HepG2 (cell line): ENCODE data around the gene SMTN. TPM values are rescaled to one million over a fixed set of nuclear protein-coding genes. Genes with fewer than 3 reads are reported as not detected.
A peak's percentile ranks its signal among the peaks of the same experiment; 100 is the strongest.

Experiments used
- ATAC-seq: fragments of 200-7000 bp; cut with Tn5 transposase; 3 replicates; pipeline ENCODE4 v1.9.1; 2020; ENCODE audit warnings: mild to moderate bottlenecking, moderate library complexity
- BruUV-seq: library from RNA; stranded (reverse); fragments of 400-500 nt; replicated peaks from 2 replicates; lab custom pipeline; 2021; lab: Mats Ljungman, UMichigan
- CTCF ChIA-PET: fragments of 300-600 bp; formaldehyde crosslinking; extraction: SDS; loops from one replicate; lab custom pipeline; 2021; ENCODE audit warnings: low total read pairs, inconsistent platforms, low intra/inter-chr PET ratio; lab: Yijun Ruan, JAX
- POLR2A ChIA-PET: fragments of 350-600 bp; sonication (Branson Sonifier 250); formaldehyde crosslinking; loops from one replicate; lab custom pipeline; 2020; ENCODE audit warnings: antibody characterized with exemption, inconsistent platforms; lab: Yijun Ruan, JAX
- DNase-seq: peaks from one replicate; pipeline ENCODE4 v3.0.0-alpha.2; 2015; ENCODE audit warnings: low spot score
- FAIRE-seq: peaks from 3 replicates; lab custom pipeline; 2011; peaks lifted over from hg19 to GRCh38; lab: Jason Lieb, UNC
- H2AFZ ChIP-seq: one replicate; pipeline ENCODE4 v1.6.1; 2011; ENCODE audit warnings: low read length, inconsistent platforms
- H3K27ac ChIP-seq: fragments of 300-600 bp; 3 replicates; pipeline ENCODE4 v1.8.0; 2011; ENCODE audit warnings: mixed run types, mild to moderate bottlenecking, mixed read lengths, low read length, inconsistent platforms; ENCODE audit not compliant: insufficient read depth; ENCODE audit errors: extremely low read length
- H3K27me3 ChIP-seq, 2 experiments: fragments of 200-600 bp in 1 of 2; 2 replicates in 1 of 2; 3 replicates in 1 of 2; pipeline versions ENCODE4 v1.6.0 to v1.8.0; 2011; ENCODE audit warnings: low read length in 2 of 2, mild to moderate bottlenecking in 2 of 2, moderate library complexity in 2 of 2, inconsistent platforms in 1 of 2; ENCODE audit not compliant: insufficient read depth in 2 of 2, control insufficient read depth in 1 of 2
- H3K36me3 ChIP-seq, 2 experiments: fragments of 200-600 bp in 1 of 2; replicated peaks in 1 of 2; 2 replicates in 1 of 2; 3 replicates in 1 of 2; pipeline versions ENCODE4 v1.5.1 to v1.8.0; 2011; ENCODE audit warnings: low read length in 2 of 2, inconsistent platforms in 1 of 2; ENCODE audit not compliant: insufficient read depth in 2 of 2, control insufficient read depth in 1 of 2
- H3K4me1 ChIP-seq: 2 replicates; pipeline ENCODE4 v1.5.1; 2012; ENCODE audit warnings: low read length, inconsistent platforms; ENCODE audit not compliant: insufficient read depth
- H3K4me2 ChIP-seq: 2 replicates; pipeline ENCODE4 v1.6.0; 2011; ENCODE audit warnings: low read depth, low read length, inconsistent platforms
- H3K4me3 ChIP-seq, 3 experiments: fragments of 200-600 bp in 1 of 3; sonication (generic), shearing (Covaris generic) in 1 of 3; replicated peaks in 1 of 3; 2 replicates each; pipeline ENCODE4 v1.5.1; 2011 to 2016; ENCODE audit warnings: low read length in 3 of 3, inconsistent platforms in 2 of 3, low read depth in 2 of 3, mild to moderate bottlenecking in 2 of 3, control low read depth in 1 of 3, mixed read lengths in 1 of 3; ENCODE audit not compliant: insufficient read depth in 1 of 3
- H3K79me2 ChIP-seq: one replicate; pipeline ENCODE4 v1.6.1; 2011; ENCODE audit warnings: low read length, inconsistent platforms; ENCODE audit not compliant: insufficient read depth
- H3K9ac ChIP-seq: 2 replicates; pipeline ENCODE4 v1.6.0; 2011; ENCODE audit warnings: mild to moderate bottlenecking, low read depth, low read length, inconsistent platforms; ENCODE audit not compliant: insufficient read depth
- H3K9me3 ChIP-seq: 2 replicates; pipeline ENCODE4 v1.5.1; 2012; ENCODE audit warnings: mild to moderate bottlenecking, low read length
- H4K20me1 ChIP-seq: 2 replicates; pipeline ENCODE4 v1.6.0; 2011; ENCODE audit warnings: inconsistent platforms, mild to moderate bottlenecking, low read length, moderate library complexity; ENCODE audit not compliant: insufficient read depth
- ARID5B ChIP-seq: IDR thresholded peaks from 2 replicates; pipeline ENCODE4 v1.4.0; 2020; ENCODE audit warnings: mild to moderate bottlenecking, missing genetic modification reagents
- BRD4 ChIP-seq: sonication (generic); formaldehyde crosslinking; IDR thresholded peaks from 2 replicates; pipeline ENCODE4 v1.4.0; 2020; ENCODE audit warnings: missing genetic modification reagents
- ETV5 ChIP-seq: IDR thresholded peaks from 2 replicates; pipeline ENCODE4 v1.6.1; 2018; ENCODE audit warnings: missing biosample characterization, missing genetic modification reagents, inconsistent platforms, borderline replicate concordance
- HMGA1 ChIP-seq: sonication (generic); formaldehyde crosslinking; conservative IDR thresholded peaks from 2 replicates; pipeline ENCODE4 v1.4.0; 2020; ENCODE audit warnings: missing genetic modification reagents
- LCORL ChIP-seq, 2 experiments: fragments of 450-650 bp in 1 of 2; sonication (generic) in 1 of 2; formaldehyde crosslinking in 1 of 2; IDR thresholded peaks; 2 replicates each; pipeline versions ENCODE4 v1.5.0 to v1.6.1; 2017 to 2020; ENCODE audit warnings: antibody characterized with exemption in 1 of 2, missing genetic modification reagents in 1 of 2
- MED1 ChIP-seq: sonication (generic); formaldehyde crosslinking; IDR thresholded peaks from 2 replicates; pipeline ENCODE4 v1.4.0; 2020; ENCODE audit warnings: missing genetic modification reagents
- MEF2D ChIP-seq: sonication (generic); formaldehyde crosslinking; IDR thresholded peaks from 2 replicates; pipeline ENCODE4 v1.5.1; 2020; ENCODE audit warnings: mild to moderate bottlenecking, missing genetic modification reagents
- PAXIP1 ChIP-seq: sonication (generic); formaldehyde crosslinking; conservative IDR thresholded peaks from 2 replicates; pipeline ENCODE4 v1.4.0; 2020; ENCODE audit warnings: mild to moderate bottlenecking, missing genetic modification reagents, moderate library complexity
- PHF21A ChIP-seq: sonication (generic); formaldehyde crosslinking; IDR thresholded peaks from 2 replicates; pipeline ENCODE4 v1.5.0; 2020; ENCODE audit warnings: mild to moderate bottlenecking, missing genetic modification reagents
- RAD21 ChIP-seq: fragments of 450-650 bp; formaldehyde crosslinking; IDR thresholded peaks from 2 replicates; pipeline ENCODE4 v1.5.0; 2020; ENCODE audit warnings: mild to moderate bottlenecking
- SALL1 ChIP-seq: sonication (generic); formaldehyde crosslinking; IDR thresholded peaks from 2 replicates; pipeline ENCODE4 v1.8.0; 2022; ENCODE audit warnings: mild to moderate bottlenecking, missing genetic modification reagents
- SOX6 ChIP-seq, 2 experiments: fragments of 450-650 bp in 1 of 2; sonication (generic) in 1 of 2; formaldehyde crosslinking in 1 of 2; IDR thresholded peaks; 2 replicates each; pipeline versions ENCODE4 v1.4.0 to v1.6.1; 2017 to 2020; ENCODE audit warnings: antibody characterized with exemption in 1 of 2, mild to moderate bottlenecking in 1 of 2, missing genetic modification reagents in 1 of 2
- ZBTB42 ChIP-seq: sonication (generic); formaldehyde crosslinking; IDR thresholded peaks from 2 replicates; pipeline ENCODE4 v1.5.0; 2020; ENCODE audit warnings: mild to moderate bottlenecking, missing genetic modification reagents
- ZGPAT ChIP-seq: IDR thresholded peaks from 2 replicates; pipeline ENCODE4 v1.6.1; 2016; ENCODE audit warnings: mild to moderate bottlenecking
- ZNF501 ChIP-seq: sonication (generic); formaldehyde crosslinking; IDR thresholded peaks from 2 replicates; pipeline ENCODE4 v1.5.1; 2020; ENCODE audit warnings: mild to moderate bottlenecking, moderate library complexity, missing genetic modification reagents
- ZNF660 ChIP-seq: sonication (generic); formaldehyde crosslinking; IDR thresholded peaks from 2 replicates; pipeline ENCODE4 v1.5.1; 2020; ENCODE audit warnings: mild to moderate bottlenecking, low read depth, missing genetic modification reagents, borderline replicate concordance
- WGBS: methylation state at CpG from one replicate; pipeline ENCODE4 v1.1.6; 2017; ENCODE audit warnings: low lambda C conversion rate; 5-methylcytosine and 5-hydroxymethylcytosine counted together
- in situ Hi-C: cut with HindIII; loops from 2 replicates; pipeline ENCODE4 v1.10.0; 2017; ENCODE audit warnings: low pct_unique_long_range_greater_than_20kb; ENCODE audit not compliant: extremely low pct_ligation_motif_present
- intact Hi-C: fragments of 100-400 bp; cut with micrococcal nuclease; formaldehyde crosslinking; loops from one replicate; pipeline ENCODE4 v1.10.0; 2022; ENCODE audit not compliant: unreplicated experiment
- polyA plus RNA-seq, 8 experiments: library from polyadenylated mRNA; depleted of rRNA in 3 of 8; stranded (reverse) in 7 of 8; unstranded in 1 of 8; fragments of >200 nt; fragmentation: Illumina TruSeq in 4 of 8; extraction: Trizol in 4 of 8; gene quantifications; 2 replicates each; pipeline versions ENCODE4 v1.2.1 to v1.2.3, GENCODE V29; 2011 to 2016; ENCODE audit warnings: low read depth in 4 of 8, missing spikeins in 1 of 8, mixed read lengths in 1 of 8; ENCODE audit not compliant: insufficient read depth in 1 of 8
- total RNA-seq, 5 experiments: library from RNA; depleted of rRNA; stranded (reverse); fragments of >200 nt; fragmentation: Illumina TruSeq; extraction: Trizol; gene quantifications; 2 replicates each; pipeline ENCODE4 v1.2.3, GENCODE V29; 2016; ENCODE audit warnings: low read depth in 1 of 5

The SMTN gene
- total and polyA plus RNA-seq, 2 of the 13 experiments (the other 11 are each of a cell fraction or from before 2014, with no cell fraction given) = 14.7 to 26.1 TPM

- no peak overlapping the region for H3K9ac ChIP-seq
- peak overlapping the region; percentile 51 for H3K4me2 ChIP-seq
- ATAC-seq = peak; percentile 59
- H3K79me2 ChIP-seq = no peaks in the 10 kb centered on the region
- H3K27ac ChIP-seq = peak overlapping the region; percentile 28
- in situ Hi-C loops = no loop called here
- no peaks in the 10 kb centered on the region for H3K9me3 ChIP-seq
- no TSS peak for BruUV-seq
- H3K4me1 ChIP-seq = peaks cover 31% of the 10 kb centered on the region
- intact Hi-C loops = no loop called here
- H3K36me3 ChIP-seq = no peaks in the 10 kb centered on the region
- FAIRE-seq = no peak
- 3% methylated on average over 9 of the region's 9 CpGs for WGBS
- H2AFZ ChIP-seq = no peak overlapping the region
- no peaks in the 10 kb centered on the region for H3K27me3 ChIP-seq
- POLR2A ChIA-PET = interaction anchor here (0.6 to 1.0 kb wide), 5 partner anchors 13 to 71 kb away, joined by 3 to 5 read pairs (median 4); partner anchors contain the start of genes MORC2, SMTN and TUG1
- peak; percentile 41 for DNase-seq
- H3K4me3 ChIP-seq = peak overlapping the region in 1 of 3 experiments; percentile 1; a peak in 3 of 6 replicates
- CTCF ChIA-PET = no interaction called here
- H4K20me1 ChIP-seq = no peaks in the 10 kb centered on the region
- TF ChIP-seq BRD4 (no peak), ZGPAT (CRISPR knock-in tag) (0 out of 2 replicates have a peak, but pooled peaks have one; percentile 6), PHF21A (CRISPR knock-in tag) (0 out of 2 replicates have a peak, but pooled peaks have one; percentile 41), HMGA1 (CRISPR knock-in tag) (no peak), SOX6 (IDR thresholded peaks at IDR 0.05) (no peak), SOX6 (CRISPR knock-in tag; IDR thresholded peaks at IDR 0.05) (0 out of 2 replicates have a peak, but pooled peaks have one; percentile 24), ZBTB42 (CRISPR knock-in tag) (peak; percentile 88; the same call in 1 of the 2 replicates), ZNF501 (CRISPR knock-in tag) (peak; percentile 44; the same call in 1 of the 2 replicates), SALL1 (CRISPR knock-in tag) (peak; percentile 50; the same call in 1 of the 2 replicates), PAXIP1 (CRISPR knock-in tag) (peak; percentile 48), MED1 (CRISPR knock-in tag) (peak; percentile 45; the same call in 1 of the 2 replicates), ARID5B (CRISPR knock-in tag) (peak; percentile 55; the same call in 1 of the 2 replicates), ETV5 (CRISPR knock-in tag) (peak; percentile 57; the same call in 1 of the 2 replicates), ZNF660 (no peak), MEF2D (CRISPR knock-in tag) (no peak), LCORL (IDR thresholded peaks at IDR 0.05) (no peak), LCORL (CRISPR knock-in tag; IDR thresholded peaks at IDR 0.05) (peak; percentile 38; the same call in 1 of the 2 replicates), RAD21 (CRISPR knock-in tag) (no peak)
Observed at GRCh38 chr22:31039393-31039792, 41.7 kb upstream of the SMTN start.
